ENCODE measurements around the gene FAP.

DNA sequence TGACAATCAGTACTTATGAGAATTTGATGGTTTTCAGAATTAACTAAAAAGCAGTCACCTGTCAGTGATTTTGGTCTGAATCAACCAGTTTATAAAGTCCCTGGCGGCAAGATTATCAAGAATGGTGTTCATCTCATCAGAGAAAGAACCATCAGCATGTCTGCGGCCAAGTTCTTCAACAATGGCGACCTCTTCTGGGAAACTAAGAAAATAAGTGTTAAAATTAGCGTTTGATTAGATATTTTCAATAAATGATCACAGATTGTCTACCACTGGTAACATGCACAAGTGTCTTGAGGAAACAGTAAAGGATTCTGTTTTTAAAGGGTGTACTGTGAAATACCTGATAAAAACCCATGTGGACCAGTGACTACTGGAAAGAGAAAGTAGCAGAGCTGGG lies 99.3 kb downstream of the FAP start:
- TF ChIP-seq, protein P1, sequence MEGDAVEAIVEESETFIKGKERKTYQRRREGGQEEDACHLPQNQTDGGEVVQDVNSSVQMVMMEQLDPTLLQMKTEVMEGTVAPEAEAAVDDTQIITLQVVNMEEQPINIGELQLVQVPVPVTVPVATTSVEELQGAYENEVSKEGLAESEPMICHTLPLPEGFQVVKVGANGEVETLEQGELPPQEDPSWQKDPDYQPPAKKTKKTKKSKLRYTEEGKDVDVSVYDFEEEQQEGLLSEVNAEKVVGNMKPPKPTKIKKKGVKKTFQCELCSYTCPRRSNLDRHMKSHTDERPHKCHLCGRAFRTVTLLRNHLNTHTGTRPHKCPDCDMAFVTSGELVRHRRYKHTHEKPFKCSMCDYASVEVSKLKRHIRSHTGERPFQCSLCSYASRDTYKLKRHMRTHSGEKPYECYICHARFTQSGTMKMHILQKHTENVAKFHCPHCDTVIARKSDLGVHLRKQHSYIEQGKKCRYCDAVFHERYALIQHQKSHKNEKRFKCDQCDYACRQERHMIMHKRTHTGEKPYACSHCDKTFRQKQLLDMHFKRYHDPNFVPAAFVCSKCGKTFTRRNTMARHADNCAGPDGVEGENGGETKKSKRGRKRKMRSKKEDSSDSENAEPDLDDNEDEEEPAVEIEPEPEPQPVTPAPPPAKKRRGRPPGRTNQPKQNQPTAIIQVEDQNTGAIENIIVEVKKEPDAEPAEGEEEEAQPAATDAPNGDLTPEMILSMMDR (conservative IDR thresholded peaks at IDR 0.05 in 1 of 2, IDR thresholded peaks at IDR 0.05 in 1 of 2; ENCODE audit: extremely low read depth in 1 of 2, insufficient read depth in 1 of 2, low read depth in 1 of 2, low read length in 2 of 2): no peak
- TF ChIP-seq EZH2 (IDR thresholded peaks at IDR 0.05; ENCODE audit: borderline replicate concordance, low read length): no peak
